ENCODE measurements around the gene SEPTIN5. TPM values are rescaled to one million over a fixed set of nuclear protein-coding genes. Genes with fewer than 3 reads are reported as not detected.

The SEPTIN5 gene
- total RNA-seq, 1 experiment from 2014 or later: 22.4 TPM

DNA sequence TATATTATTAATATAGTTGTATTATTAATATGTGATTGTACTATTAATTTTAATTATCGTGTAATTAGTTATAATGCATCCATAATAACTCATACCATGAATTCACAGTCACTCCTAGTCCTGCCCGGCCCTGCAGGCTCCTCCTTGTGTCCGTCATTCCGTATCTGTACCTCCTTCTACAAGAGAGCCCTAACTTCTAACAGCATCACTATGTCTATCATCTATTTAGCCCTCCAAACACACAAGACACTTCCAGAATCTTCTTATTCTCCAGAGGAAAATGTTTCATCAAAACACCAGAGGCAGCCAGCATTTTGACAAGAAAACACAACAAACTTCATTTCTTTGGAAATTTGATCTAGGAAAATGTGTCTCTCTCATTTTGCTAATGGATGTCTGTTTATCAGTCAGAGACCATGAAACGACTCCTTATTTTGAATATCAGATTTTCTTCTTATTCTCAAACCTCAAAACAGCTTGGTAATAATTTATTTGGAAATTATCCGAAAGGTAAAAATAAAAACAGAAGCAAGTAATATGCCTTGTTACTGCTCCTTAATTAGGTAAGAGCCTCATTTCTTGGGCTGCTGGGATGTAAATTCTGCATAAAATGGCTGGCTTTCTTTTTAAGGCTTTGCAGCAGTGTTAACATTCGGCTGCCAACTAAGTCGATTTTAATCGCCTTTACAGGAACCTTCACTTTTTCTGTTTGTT lies 23.1 kb upstream of the SEPTIN5 start (continued):
- TF ChIP-seq, protein P1, sequence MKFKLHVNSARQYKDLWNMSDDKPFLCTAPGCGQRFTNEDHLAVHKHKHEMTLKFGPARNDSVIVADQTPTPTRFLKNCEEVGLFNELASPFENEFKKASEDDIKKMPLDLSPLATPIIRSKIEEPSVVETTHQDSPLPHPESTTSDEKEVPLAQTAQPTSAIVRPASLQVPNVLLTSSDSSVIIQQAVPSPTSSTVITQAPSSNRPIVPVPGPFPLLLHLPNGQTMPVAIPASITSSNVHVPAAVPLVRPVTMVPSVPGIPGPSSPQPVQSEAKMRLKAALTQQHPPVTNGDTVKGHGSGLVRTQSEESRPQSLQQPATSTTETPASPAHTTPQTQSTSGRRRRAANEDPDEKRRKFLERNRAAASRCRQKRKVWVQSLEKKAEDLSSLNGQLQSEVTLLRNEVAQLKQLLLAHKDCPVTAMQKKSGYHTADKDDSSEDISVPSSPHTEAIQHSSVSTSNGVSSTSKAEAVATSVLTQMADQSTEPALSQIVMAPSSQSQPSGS (CRISPR knock-in tag; IDR thresholded peaks at IDR 0.05; ENCODE audit: borderline replicate concordance, low read depth): no peak
- TF ChIP-seq, protein P2, sequence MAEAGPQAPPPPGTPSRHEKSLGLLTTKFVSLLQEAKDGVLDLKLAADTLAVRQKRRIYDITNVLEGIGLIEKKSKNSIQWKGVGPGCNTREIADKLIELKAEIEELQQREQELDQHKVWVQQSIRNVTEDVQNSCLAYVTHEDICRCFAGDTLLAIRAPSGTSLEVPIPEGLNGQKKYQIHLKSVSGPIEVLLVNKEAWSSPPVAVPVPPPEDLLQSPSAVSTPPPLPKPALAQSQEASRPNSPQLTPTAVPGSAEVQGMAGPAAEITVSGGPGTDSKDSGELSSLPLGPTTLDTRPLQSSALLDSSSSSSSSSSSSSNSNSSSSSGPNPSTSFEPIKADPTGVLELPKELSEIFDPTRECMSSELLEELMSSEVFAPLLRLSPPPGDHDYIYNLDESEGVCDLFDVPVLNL (CRISPR knock-in tag; IDR thresholded peaks at IDR 0.05; ENCODE audit: borderline replicate concordance, low read depth): no peak
- TF ChIP-seq, protein P3, sequence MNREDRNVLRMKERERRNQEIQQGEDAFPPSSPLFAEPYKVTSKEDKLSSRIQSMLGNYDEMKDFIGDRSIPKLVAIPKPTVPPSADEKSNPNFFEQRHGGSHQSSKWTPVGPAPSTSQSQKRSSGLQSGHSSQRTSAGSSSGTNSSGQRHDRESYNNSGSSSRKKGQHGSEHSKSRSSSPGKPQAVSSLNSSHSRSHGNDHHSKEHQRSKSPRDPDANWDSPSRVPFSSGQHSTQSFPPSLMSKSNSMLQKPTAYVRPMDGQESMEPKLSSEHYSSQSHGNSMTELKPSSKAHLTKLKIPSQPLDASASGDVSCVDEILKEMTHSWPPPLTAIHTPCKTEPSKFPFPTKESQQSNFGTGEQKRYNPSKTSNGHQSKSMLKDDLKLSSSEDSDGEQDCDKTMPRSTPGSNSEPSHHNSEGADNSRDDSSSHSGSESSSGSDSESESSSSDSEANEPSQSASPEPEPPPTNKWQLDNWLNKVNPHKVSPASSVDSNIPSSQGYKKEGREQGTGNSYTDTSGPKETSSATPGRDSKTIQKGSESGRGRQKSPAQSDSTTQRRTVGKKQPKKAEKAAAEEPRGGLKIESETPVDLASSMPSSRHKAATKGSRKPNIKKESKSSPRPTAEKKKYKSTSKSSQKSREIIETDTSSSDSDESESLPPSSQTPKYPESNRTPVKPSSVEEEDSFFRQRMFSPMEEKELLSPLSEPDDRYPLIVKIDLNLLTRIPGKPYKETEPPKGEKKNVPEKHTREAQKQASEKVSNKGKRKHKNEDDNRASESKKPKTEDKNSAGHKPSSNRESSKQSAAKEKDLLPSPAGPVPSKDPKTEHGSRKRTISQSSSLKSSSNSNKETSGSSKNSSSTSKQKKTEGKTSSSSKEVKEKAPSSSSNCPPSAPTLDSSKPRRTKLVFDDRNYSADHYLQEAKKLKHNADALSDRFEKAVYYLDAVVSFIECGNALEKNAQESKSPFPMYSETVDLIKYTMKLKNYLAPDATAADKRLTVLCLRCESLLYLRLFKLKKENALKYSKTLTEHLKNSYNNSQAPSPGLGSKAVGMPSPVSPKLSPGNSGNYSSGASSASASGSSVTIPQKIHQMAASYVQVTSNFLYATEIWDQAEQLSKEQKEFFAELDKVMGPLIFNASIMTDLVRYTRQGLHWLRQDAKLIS (CRISPR knock-in tag; IDR thresholded peaks at IDR 0.05; ENCODE audit: borderline replicate concordance): no peak

DNA sequence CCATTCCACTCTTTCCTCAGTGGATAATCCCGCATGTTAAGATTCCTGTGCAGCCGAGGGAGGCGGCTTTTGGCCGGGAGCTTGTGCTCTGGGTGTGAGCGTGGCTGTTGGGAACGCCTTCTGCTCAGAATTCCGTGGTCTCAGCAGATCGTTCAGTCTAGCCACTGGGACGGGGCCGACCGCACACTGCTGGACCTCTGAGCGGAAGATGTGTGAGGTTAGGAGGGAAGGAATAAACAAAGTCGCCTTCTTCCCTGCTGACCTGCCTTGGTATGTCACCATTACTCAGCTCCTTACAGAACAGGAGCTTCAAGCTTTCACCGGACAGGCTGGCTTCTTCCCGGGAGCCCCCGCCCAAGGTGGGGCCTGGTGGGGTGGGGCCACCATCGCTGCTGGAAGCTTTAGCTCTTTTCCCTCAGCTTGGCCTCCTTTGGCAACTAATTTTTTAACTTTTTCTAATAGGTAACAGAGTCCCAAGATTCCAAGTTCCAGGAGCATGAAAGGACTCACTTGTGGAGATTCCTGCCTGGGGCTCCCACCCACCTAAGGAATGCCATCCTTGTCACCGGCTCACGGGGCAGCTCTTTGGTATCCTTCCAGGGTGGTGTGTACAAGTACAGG lies 22.5 kb upstream of the SEPTIN5 start:
- Mint-ChIP-seq H3K4me1 (peaks cover 27% of the 10 kb centered on the region), H3K27ac (no peak overlapping the region), H3K27me3 (ENCODE audit: low read depth) (peaks cover 4% of the 10 kb centered on the region; the same call in 1 of the 2 replicates), H3K4me3 (no peak overlapping the region), H3K9me3 (no peaks in the 10 kb centered on the region), H3K36me3 (no peaks in the 10 kb centered on the region)
- POLR2A ChIA-PET: interaction anchor here (1.1 kb wide), 1 partner anchor 14 kb away, joined by 4 read pairs; no protein-coding TSS in a partner anchor
- DNase-seq (ENCODE audit: low spot score) (no peak), ATAC-seq (peak; percentile 10)
- TF ChIP-seq SP1 (CRISPR knock-in tag; conservative IDR thresholded peaks at IDR 0.05) (no peak), GRHL2 (CRISPR knock-in tag; IDR thresholded peaks at IDR 0.05; ENCODE audit: insufficient replicate concordance, severe bottlenecking) (no peak), RELA (CRISPR knock-in tag; IDR thresholded peaks at IDR 0.05; ENCODE audit: borderline replicate concordance) (no peak), NFATC4 (CRISPR knock-in tag; IDR thresholded peaks at IDR 0.05) (no peak), ZNF138 (CRISPR knock-in tag; conservative IDR thresholded peaks at IDR 0.05) (no peak), NR1H2 (CRISPR knock-in tag; IDR thresholded peaks at IDR 0.05) (no peak), RORB (CRISPR knock-in tag; IDR thresholded peaks at IDR 0.05) (no peak)
- TF ChIP-seq, protein P4, sequence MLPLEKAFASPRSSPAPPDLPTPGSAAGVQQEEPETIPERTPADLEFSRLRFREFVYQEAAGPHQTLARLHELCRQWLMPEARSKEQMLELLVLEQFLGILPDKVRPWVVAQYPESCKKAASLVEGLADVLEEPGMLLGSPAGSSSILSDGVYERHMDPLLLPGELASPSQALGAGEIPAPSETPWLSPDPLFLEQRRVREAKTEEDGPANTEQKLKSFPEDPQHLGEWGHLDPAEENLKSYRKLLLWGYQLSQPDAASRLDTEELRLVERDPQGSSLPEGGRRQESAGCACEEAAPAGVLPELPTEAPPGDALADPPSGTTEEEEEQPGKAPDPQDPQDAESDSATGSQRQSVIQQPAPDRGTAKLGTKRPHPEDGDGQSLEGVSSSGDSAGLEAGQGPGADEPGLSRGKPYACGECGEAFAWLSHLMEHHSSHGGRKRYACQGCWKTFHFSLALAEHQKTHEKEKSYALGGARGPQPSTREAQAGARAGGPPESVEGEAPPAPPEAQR (CRISPR knock-in tag; IDR thresholded peaks at IDR 0.05): no peak
- TF ChIP-seq, protein P3 (CRISPR knock-in tag; IDR thresholded peaks at IDR 0.05; ENCODE audit: borderline replicate concordance): no peak
- CTCF ChIA-PET: interaction anchor here (0.6 to 1.7 kb wide), 14 partner anchors 13 to 262 kb away, joined by 3 to 30 read pairs (median 4); no protein-coding TSS in a partner anchor

Data from WTC11 (cell line).